Measurements from ENCODE around the gene FFAR1. TPM values are rescaled to one million over a fixed set of nuclear protein-coding genes. Genes with fewer than 3 reads are reported as not detected.

Gene FFAR1
- total RNA-seq (2014; rRNA removed; shearing (Covaris generic)), result not detected in 2 replicates

- no peak for DNase-seq (ENCODE audit: low read depth)
Measured at GRCh38 chr19:35347171-35347929, at the start of gene FFAR1. Gene FFAR1, plus strand, starts transcription at chr19:35347902. Its CDS starts 3,650 bp downstream, at chr19:35351552.

- DNase-seq (ENCODE audit: low read depth), result no peak
Measured at GRCh38 chr19:35297922-35298321, 49.8 kb upstream of the FFAR1 start.

- DNase-seq (ENCODE audit: low read depth), result no peak
Measured at GRCh38 chr19:35298561-35298972, 49.1 kb upstream of the FFAR1 start.

GRCh38 chr19:35299523-35300338, 48.0 kb upstream of the FFAR1 start:
- DNase-seq (ENCODE audit: low read depth), result peak; percentile 30

GRCh38 chr19:35300339-35300649, 47.4 kb upstream of the FFAR1 start:
- DNase-seq (ENCODE audit: low read depth), result no peak

- DNase-seq (ENCODE audit: low read depth), result no peak
Measured at GRCh38 chr19:35301961-35302360, 45.7 kb upstream of the FFAR1 start.

GRCh38 chr19:35302446-35302845, 45.3 kb upstream of the FFAR1 start:
- DNase-seq (ENCODE audit: low read depth), result no peak

- no peak for DNase-seq (ENCODE audit: low read depth)
Measured at GRCh38 chr19:35303357-35303915, 44.3 kb upstream of the FFAR1 start.

- no peak for DNase-seq (ENCODE audit: low read depth)
Measured at GRCh38 chr19:35304036-35304435, 43.7 kb upstream of the FFAR1 start.

- no peak for DNase-seq (ENCODE audit: low read depth)
Measured at GRCh38 chr19:35305181-35305580, 42.5 kb upstream of the FFAR1 start.

- no peak for DNase-seq (ENCODE audit: low read depth)
Measured at GRCh38 chr19:35306473-35307246, 41.0 kb upstream of the FFAR1 start.

- no peak for DNase-seq (ENCODE audit: low read depth)
Measured at GRCh38 chr19:35307931-35308330, 39.8 kb upstream of the FFAR1 start.

- DNase-seq (ENCODE audit: low read depth), result no peak
Measured at GRCh38 chr19:35308910-35309309, 38.8 kb upstream of the FFAR1 start.

- DNase-seq (ENCODE audit: low read depth), result peak; percentile 51
Measured at GRCh38 chr19:35309481-35310279, 38.0 kb upstream of the FFAR1 start.

- no peak for DNase-seq (ENCODE audit: low read depth)
Measured at GRCh38 chr19:35310331-35310730, 37.4 kb upstream of the FFAR1 start.

- DNase-seq (ENCODE audit: low read depth), result peak; percentile 38
Measured at GRCh38 chr19:35310811-35311465, 36.8 kb upstream of the FFAR1 start.

- no peak for DNase-seq (ENCODE audit: low read depth)
Measured at GRCh38 chr19:35311901-35312665, 35.6 kb upstream of the FFAR1 start.

GRCh38 chr19:35313587-35313986, 34.1 kb upstream of the FFAR1 start:
- DNase-seq (ENCODE audit: low read depth), result no peak

GRCh38 chr19:35314031-35314430, 33.7 kb upstream of the FFAR1 start:
- DNase-seq (ENCODE audit: low read depth), result no peak

All from Daoy (cell line).